CD14-positive monocyte (primary cell): ENCODE results near the gene C10orf67. TPM values are rescaled to one million over a fixed set of nuclear protein-coding genes. Genes with fewer than 3 reads are reported as not detected.

Experiments
- DNase-seq, 3 donors: peaks; one replicate each; pipeline ENCODE4 v3.0.0-alpha.2; 2011 to 2022
- H2AFZ ChIP-seq: 2 replicates; pipeline ENCODE4 v1.6.0; 2012; ENCODE audit warnings: mild to moderate bottlenecking, low read depth, low read length, inconsistent platforms; ENCODE audit not compliant: insufficient read depth, poor library complexity, severe bottlenecking
- H3K27ac ChIP-seq, 2 donors: 1 replicate in 1 of 2; 2 replicates in 1 of 2; pipeline ENCODE4 v1.5.1; 2012 to 2013; ENCODE audit warnings: low read length in 2 of 2, control low read depth in 1 of 2, inconsistent platforms in 1 of 2, low read depth in 1 of 2, mild to moderate bottlenecking in 1 of 2
- H3K27me3 ChIP-seq, 2 donors: one replicate each; pipeline versions ENCODE4 v1.6.0 to v1.6.1; 2011 to 2013; ENCODE audit warnings: low read length in 2 of 2; ENCODE audit not compliant: control insufficient read depth in 2 of 2, insufficient read depth in 2 of 2
- H3K36me3 ChIP-seq, 2 donors: replicated peaks in 1 of 2; 1 replicate in 1 of 2; 2 replicates in 1 of 2; pipeline versions ENCODE4 v1.5.1 to v1.6.1; 2012 to 2013; ENCODE audit warnings: low read length in 2 of 2, control low read depth in 1 of 2, inconsistent platforms in 1 of 2, mild to moderate bottlenecking in 1 of 2; ENCODE audit not compliant: insufficient read depth in 2 of 2, control insufficient read depth in 1 of 2
- H3K4me1 ChIP-seq, 2 donors: 1 replicate in 1 of 2; 2 replicates in 1 of 2; pipeline versions ENCODE4 v1.5.1 to v1.6.1; 2012 to 2013; ENCODE audit warnings: low read length in 2 of 2, control low read depth in 1 of 2, inconsistent platforms in 1 of 2, mild to moderate bottlenecking in 1 of 2, moderate library complexity in 1 of 2; ENCODE audit not compliant: insufficient read depth in 2 of 2, control insufficient read depth in 1 of 2
- H3K4me2 ChIP-seq: replicated peaks from 2 replicates; pipeline ENCODE3; 2012; ENCODE audit warnings: low read length, moderate library complexity, mild to moderate bottlenecking; ENCODE audit not compliant: poor library complexity, severe bottlenecking; ENCODE audit errors: extremely low read depth
- H3K4me3 ChIP-seq, 3 experiments: fragments of 200-600 bp in 1 of 3; sonication (generic) in 1 of 3; replicated peaks in 1 of 3; 1 replicate in 2 of 3; 2 replicates in 1 of 3; pipeline ENCODE4 v1.5.1; 2011 to 2013; ENCODE audit warnings: low read length in 3 of 3, mild to moderate bottlenecking in 3 of 3, control low read depth in 2 of 3, low read depth in 2 of 3, inconsistent platforms in 1 of 3, moderate library complexity in 1 of 3
- H3K79me2 ChIP-seq: 2 replicates; pipeline ENCODE4 v1.6.0; 2012; ENCODE audit warnings: mild to moderate bottlenecking, control low read depth, inconsistent platforms, low read length, moderate library complexity; ENCODE audit not compliant: insufficient read depth
- H3K9ac ChIP-seq: 2 replicates; pipeline ENCODE4 v1.6.0; 2017; ENCODE audit warnings: low read length, mild to moderate bottlenecking; ENCODE audit not compliant: insufficient read depth, poor library complexity, severe bottlenecking
- H3K9me3 ChIP-seq, 2 donors: replicated peaks in 1 of 2; 1 replicate in 1 of 2; 2 replicates in 1 of 2; pipeline versions ENCODE4 v1.5.1 to v1.6.1; 2012 to 2013; ENCODE audit warnings: low read length in 2 of 2, control low read depth in 1 of 2; ENCODE audit not compliant: control insufficient read depth in 1 of 2, insufficient read depth in 1 of 2
- H4K20me1 ChIP-seq: 2 replicates; pipeline ENCODE4 v1.6.0; 2012; ENCODE audit warnings: mild to moderate bottlenecking, low read length, control low read depth, moderate library complexity; ENCODE audit not compliant: insufficient read depth
- H3K27ac Mint-ChIP-seq, 7 donors: one replicate each; pipeline ENCODE4 v1.8.0; 2020; ENCODE audit warnings: mild to moderate bottlenecking in 7 of 7, mixed read lengths in 7 of 7, moderate library complexity in 6 of 7, inconsistent platforms in 2 of 7
- H3K27me3 Mint-ChIP-seq, 3 donors: one replicate each; pipeline ENCODE4 v1.8.0; 2021 to 2022; ENCODE audit warnings: low read depth in 3 of 3, mild to moderate bottlenecking in 3 of 3, mixed read lengths in 3 of 3, moderate library complexity in 3 of 3, inconsistent platforms in 1 of 3
- H3K36me3 Mint-ChIP-seq, 2 donors: one replicate each; pipeline ENCODE4 v1.8.0; 2020; ENCODE audit warnings: mixed read lengths in 2 of 2, inconsistent platforms in 1 of 2, mild to moderate bottlenecking in 1 of 2
- H3K4me1 Mint-ChIP-seq: one replicate; pipeline ENCODE4 v1.8.0; 2020; ENCODE audit warnings: mild to moderate bottlenecking, mixed read lengths
- H3K4me3 Mint-ChIP-seq, 2 donors: one replicate each; pipeline ENCODE4 v1.8.0; 2020; ENCODE audit warnings: mild to moderate bottlenecking in 2 of 2, mixed read lengths in 2 of 2, moderate library complexity in 1 of 2
- H3K9me3 Mint-ChIP-seq, 7 donors: one replicate each; pipeline ENCODE4 v1.8.0; 2020 to 2022; ENCODE audit warnings: mixed read lengths in 7 of 7, mild to moderate bottlenecking in 6 of 7, moderate library complexity in 6 of 7, inconsistent platforms in 2 of 7
- WGBS: methylation state at CpG from one replicate; pipeline ENCODE4 v1.1.5; 2013; ENCODE audit warnings: missing lambda C conversion rate; ENCODE audit not compliant: insufficient coverage; 5-methylcytosine and 5-hydroxymethylcytosine counted together
- intact Hi-C, 2 donors: fragments of 100-400 bp; cut with micrococcal nuclease; formaldehyde crosslinking; loops; one replicate each; pipeline versions ENCODE4 v1.15.0 to v1.15.1; 2023
- polyA plus RNA-seq, 3 donors: library from polyadenylated mRNA; depleted of rRNA in 1 of 3; unstranded in 2 of 3; stranded (reverse) in 1 of 3; fragments of 300-500 nt in 2 of 3; fragments of >200 nt in 1 of 3; fragmentation: Illumina TruSeq in 2 of 3; gene quantifications; 1 replicate in 2 of 3; 2 replicates in 1 of 3; pipeline ENCODE4 v1.2.3, GENCODE V29; 2012 to 2021
- TF ChIP-seq, protein P1 (sequence below): fragments of 200-600 bp; IDR thresholded peaks from one replicate; pipeline ENCODE4 v1.8.0; 2022; ENCODE audit warnings: antibody characterized with exemption, mild to moderate bottlenecking

Gene C10orf67
- polyA plus RNA-seq, 3 donors = not detected

DNA sequence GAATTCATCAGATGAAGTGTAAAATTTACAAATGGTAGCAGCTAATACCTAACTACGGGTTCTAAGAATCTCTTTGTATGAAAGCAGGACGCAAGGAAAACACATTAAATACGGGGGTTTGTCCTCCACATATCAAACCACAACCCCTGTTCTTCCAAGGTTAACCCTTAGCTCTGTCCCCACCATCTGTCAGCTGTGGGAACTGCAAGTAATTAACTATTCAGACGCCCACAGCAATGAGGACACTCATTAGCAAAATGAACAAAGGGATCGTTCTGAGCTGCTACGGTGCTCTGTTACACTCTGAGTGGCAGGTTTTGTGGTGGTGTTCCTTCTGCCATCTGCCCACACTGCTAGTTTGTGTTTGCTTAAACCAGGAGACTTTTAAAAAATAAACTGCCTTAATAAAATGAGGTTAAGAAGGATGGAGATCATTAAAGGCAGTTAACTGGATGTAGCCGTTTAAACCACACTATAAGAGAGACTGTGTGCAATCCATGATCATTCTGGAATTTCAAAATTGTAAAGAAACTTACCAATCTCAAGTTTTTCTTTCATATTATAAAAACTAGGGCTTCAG, 51.4 kb downstream of the C10orf67 start:
- no peak overlapping the region for H3K27ac Mint-ChIP-seq
- no peak for DNase-seq

DNA sequence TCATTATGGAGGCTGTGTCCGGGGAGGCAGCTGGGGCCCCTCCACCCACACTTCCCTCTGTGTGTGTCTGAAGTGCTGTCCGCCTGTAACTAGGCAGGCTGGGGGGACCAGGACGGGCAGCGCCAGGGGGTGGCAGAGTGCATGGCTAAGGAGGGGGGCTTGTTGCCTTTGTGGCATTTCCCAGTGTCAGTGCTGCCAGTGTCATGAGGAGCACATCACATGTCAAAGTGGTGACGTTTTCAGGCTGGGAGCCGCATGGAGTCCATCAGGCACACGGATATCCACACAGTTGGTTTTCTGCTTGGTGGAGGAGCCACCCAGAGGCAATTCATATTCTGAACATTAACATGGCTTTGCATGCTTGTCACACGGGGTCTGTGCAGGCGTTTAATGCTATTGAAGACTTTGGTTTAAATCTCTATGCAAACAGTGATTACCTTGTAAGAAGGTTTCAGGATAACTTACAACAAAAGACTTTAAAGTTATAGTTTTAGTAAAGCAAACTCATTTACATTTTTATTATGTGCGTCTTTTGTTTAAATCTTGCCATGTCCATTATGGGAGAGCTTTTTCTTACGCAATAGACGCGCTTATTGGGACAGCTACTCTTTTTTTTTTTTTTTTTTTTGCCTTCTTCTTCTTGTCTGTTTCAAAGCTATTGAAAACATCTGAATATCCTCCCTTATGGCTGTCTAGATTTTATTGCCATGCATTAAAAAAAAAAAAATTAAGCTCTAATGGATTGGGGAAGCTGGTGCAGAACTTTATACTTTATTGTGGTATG, 52.9 kb downstream of the C10orf67 start:
- DNase-seq = no peak
- H4K20me1 ChIP-seq = no peaks in the 10 kb centered on the region
- H3K27ac ChIP-seq = no peak overlapping the region
- H3K27me3 Mint-ChIP-seq = peaks cover 4 to 25% (median 9%) of the 10 kb centered on the region in 3 donors
- H3K27ac Mint-ChIP-seq = no peak overlapping the region
- peaks cover 0 to 7% (median 3%) of the 10 kb centered on the region in 7 donors for H3K9me3 Mint-ChIP-seq
- H3K4me3 Mint-ChIP-seq = no peak overlapping the region
- no peaks in the 10 kb centered on the region for H3K36me3 Mint-ChIP-seq
- H3K27me3 ChIP-seq = peaks cover 0 to 6% of the 10 kb centered on the region in 2 donors
- no peak overlapping the region for H3K9ac ChIP-seq
- no peaks in the 10 kb centered on the region for H3K4me1 ChIP-seq
- no peak overlapping the region for H3K4me2 ChIP-seq
- no peaks in the 10 kb centered on the region for H3K36me3 ChIP-seq
- 74% methylated on average over 5 of the region's 13 CpGs for WGBS
- H3K9me3 ChIP-seq = no peaks in the 10 kb centered on the region
- H3K4me3 ChIP-seq = no peak overlapping the region
- no peaks in the 10 kb centered on the region for H3K4me1 Mint-ChIP-seq
- TF ChIP-seq, protein P1, sequence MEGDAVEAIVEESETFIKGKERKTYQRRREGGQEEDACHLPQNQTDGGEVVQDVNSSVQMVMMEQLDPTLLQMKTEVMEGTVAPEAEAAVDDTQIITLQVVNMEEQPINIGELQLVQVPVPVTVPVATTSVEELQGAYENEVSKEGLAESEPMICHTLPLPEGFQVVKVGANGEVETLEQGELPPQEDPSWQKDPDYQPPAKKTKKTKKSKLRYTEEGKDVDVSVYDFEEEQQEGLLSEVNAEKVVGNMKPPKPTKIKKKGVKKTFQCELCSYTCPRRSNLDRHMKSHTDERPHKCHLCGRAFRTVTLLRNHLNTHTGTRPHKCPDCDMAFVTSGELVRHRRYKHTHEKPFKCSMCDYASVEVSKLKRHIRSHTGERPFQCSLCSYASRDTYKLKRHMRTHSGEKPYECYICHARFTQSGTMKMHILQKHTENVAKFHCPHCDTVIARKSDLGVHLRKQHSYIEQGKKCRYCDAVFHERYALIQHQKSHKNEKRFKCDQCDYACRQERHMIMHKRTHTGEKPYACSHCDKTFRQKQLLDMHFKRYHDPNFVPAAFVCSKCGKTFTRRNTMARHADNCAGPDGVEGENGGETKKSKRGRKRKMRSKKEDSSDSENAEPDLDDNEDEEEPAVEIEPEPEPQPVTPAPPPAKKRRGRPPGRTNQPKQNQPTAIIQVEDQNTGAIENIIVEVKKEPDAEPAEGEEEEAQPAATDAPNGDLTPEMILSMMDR = no peak
- H3K79me2 ChIP-seq = no peaks in the 10 kb centered on the region
- intact Hi-C loops = no loop called here
- H2AFZ ChIP-seq = no peak overlapping the region

More for the DNA sequence above, 51.4 kb downstream of the C10orf67 start:
- Mint-ChIP-seq H3K9me3 (peaks cover 0 to 4% (median 0%) of the 10 kb centered on the region in 7 donors), H3K36me3 (no peaks in the 10 kb centered on the region), H3K4me1 (no peaks in the 10 kb centered on the region), H3K27me3 (peaks cover 4 to 20% (median 9%) of the 10 kb centered on the region in 3 donors), H3K4me3 (no peak overlapping the region)
- Histone ChIP-seq H4K20me1 (no peaks in the 10 kb centered on the region), H3K27me3 (peaks cover 0 to 6% of the 10 kb centered on the region in 2 donors), H3K36me3 (no peaks in the 10 kb centered on the region), H3K4me3 (no peak overlapping the region), H3K9me3 (no peaks in the 10 kb centered on the region), H3K79me2 (no peaks in the 10 kb centered on the region), H2AFZ (no peak overlapping the region), H3K4me2 (no peak overlapping the region), H3K9ac (no peak overlapping the region), H3K27ac (no peak overlapping the region), H3K4me1 (no peaks in the 10 kb centered on the region)
- intact Hi-C loops = no loop called here
- TF ChIP-seq, protein P1 = peak; percentile 35
- 0% methylated on average over 1 of the region's 7 CpGs for WGBS
